ENCODE measurements around the gene ADAMTSL2. TPM values are rescaled to one million over a fixed set of nuclear protein-coding genes. Genes with fewer than 3 reads are reported as not detected.
A peak's percentile ranks its signal among the peaks of the same experiment; 100 is the strongest.

Gene ADAMTSL2
- total RNA-seq, 2 donors from 2014 or later = 0.18 to 0.93 TPM

DNA sequence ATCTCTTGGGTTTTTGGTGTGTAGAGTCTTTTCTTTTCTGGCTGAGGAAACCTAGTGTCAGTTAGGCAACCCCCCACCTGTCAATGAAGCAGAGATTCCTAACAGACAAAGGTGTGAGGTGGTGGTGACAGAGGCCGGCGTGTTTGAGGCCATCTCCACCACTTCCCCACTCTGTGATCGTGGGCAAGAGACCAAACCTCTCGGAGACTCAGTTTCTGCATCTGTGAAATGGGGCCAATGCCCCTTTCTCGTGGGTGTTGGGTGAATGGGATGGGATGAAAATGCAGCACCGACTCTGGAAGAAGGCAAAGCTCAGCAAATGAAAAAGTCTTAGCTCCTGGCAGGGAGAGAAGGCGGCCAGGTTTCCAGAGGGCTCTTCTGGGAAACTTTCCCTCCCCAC lies 73.9 kb downstream of the ADAMTSL2 start:
- 80% methylated on average over 4 to 7 of the region's 7 CpGs for WGBS, 2 experiments (ENCODE audit: insufficient coverage in 1 of 2, insufficient read length in 1 of 2)
- no peaks in the 10 kb centered on the region for H3K4me1 Mint-ChIP-seq
- H3K27ac ChIP-seq (ENCODE audit: low read depth, low read length) = no peak overlapping the region
- H3K9ac ChIP-seq (ENCODE audit: extremely low read depth, low read length, poor library complexity, severe bottlenecking) = no peak overlapping the region
- H3K27ac Mint-ChIP-seq = no peak overlapping the region
- no peak for DNase-seq
- peaks cover 49% of the 10 kb centered on the region for H3K27me3 Mint-ChIP-seq (ENCODE audit: insufficient read depth)
- H3K36me3 Mint-ChIP-seq (ENCODE audit: low read depth) = no peaks in the 10 kb centered on the region
- TF ChIP-seq, protein P1, sequence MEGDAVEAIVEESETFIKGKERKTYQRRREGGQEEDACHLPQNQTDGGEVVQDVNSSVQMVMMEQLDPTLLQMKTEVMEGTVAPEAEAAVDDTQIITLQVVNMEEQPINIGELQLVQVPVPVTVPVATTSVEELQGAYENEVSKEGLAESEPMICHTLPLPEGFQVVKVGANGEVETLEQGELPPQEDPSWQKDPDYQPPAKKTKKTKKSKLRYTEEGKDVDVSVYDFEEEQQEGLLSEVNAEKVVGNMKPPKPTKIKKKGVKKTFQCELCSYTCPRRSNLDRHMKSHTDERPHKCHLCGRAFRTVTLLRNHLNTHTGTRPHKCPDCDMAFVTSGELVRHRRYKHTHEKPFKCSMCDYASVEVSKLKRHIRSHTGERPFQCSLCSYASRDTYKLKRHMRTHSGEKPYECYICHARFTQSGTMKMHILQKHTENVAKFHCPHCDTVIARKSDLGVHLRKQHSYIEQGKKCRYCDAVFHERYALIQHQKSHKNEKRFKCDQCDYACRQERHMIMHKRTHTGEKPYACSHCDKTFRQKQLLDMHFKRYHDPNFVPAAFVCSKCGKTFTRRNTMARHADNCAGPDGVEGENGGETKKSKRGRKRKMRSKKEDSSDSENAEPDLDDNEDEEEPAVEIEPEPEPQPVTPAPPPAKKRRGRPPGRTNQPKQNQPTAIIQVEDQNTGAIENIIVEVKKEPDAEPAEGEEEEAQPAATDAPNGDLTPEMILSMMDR (conservative IDR thresholded peaks at IDR 0.05) = no peak
- no peaks in the 10 kb centered on the region for H3K36me3 ChIP-seq (ENCODE audit: control insufficient read depth, insufficient read depth, low read length)
- H3K4me3 Mint-ChIP-seq = no peak overlapping the region
- H3K9me3 Mint-ChIP-seq = no peaks in the 10 kb centered on the region
- H3K27me3 ChIP-seq (ENCODE audit: control insufficient read depth, insufficient read depth, low read length, poor library complexity, severe bottlenecking) = peaks cover 66% of the 10 kb centered on the region
- H3K9me3 ChIP-seq (ENCODE audit: control insufficient read depth, low read length) = no peaks in the 10 kb centered on the region
- H3K4me3 ChIP-seq (ENCODE audit: low read length) = no peak overlapping the region
- no peaks in the 10 kb centered on the region for H3K4me1 ChIP-seq (ENCODE audit: control insufficient read depth, insufficient read depth, low read length)

DNA sequence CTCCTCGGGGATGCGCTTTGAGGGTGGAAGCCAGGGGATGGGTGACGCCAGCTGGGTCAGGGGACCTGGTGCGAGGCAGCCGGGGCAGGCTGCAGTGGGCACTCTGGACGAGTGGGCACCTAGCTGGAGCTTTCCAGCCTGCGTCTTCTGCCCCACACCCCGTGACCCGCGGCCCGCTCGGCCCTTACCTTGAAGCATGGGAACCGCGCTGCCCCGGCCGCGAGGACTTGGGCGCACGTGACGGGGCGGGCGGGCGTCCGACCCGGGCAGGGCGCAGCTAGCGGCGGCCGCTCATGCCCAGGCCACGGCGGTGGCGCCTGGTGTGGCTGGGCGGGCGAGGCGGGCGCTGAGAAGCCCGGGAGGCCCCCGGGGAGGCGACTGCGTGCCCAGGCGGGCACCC lies 74.4 kb downstream of the ADAMTSL2 start:
- no peak overlapping the region for H3K4me3 Mint-ChIP-seq
- Histone ChIP-seq H3K27me3 (ENCODE audit: control insufficient read depth, insufficient read depth, low read length, poor library complexity, severe bottlenecking) (peaks cover 70% of the 10 kb centered on the region), H3K4me3 (ENCODE audit: low read length) (no peak overlapping the region), H3K27ac (ENCODE audit: low read depth, low read length) (no peak overlapping the region), H3K9ac (ENCODE audit: extremely low read depth, low read length, poor library complexity, severe bottlenecking) (no peak overlapping the region), H3K9me3 (ENCODE audit: control insufficient read depth, low read length) (no peaks in the 10 kb centered on the region), H3K4me1 (ENCODE audit: control insufficient read depth, insufficient read depth, low read length) (no peaks in the 10 kb centered on the region), H3K36me3 (ENCODE audit: control insufficient read depth, insufficient read depth, low read length) (no peaks in the 10 kb centered on the region)
- TF ChIP-seq, protein P1 (conservative IDR thresholded peaks at IDR 0.05) = no peak
- DNase-seq = no peak
- H3K27ac Mint-ChIP-seq = no peak overlapping the region
- WGBS, 2 experiments (ENCODE audit: insufficient coverage in 1 of 2, insufficient read length in 1 of 2) = 7 to 14% methylated on average over 3 to 41 of the region's 41 CpGs
- H3K4me1 Mint-ChIP-seq = no peaks in the 10 kb centered on the region
- H3K9me3 Mint-ChIP-seq = no peaks in the 10 kb centered on the region
- H3K27me3 Mint-ChIP-seq (ENCODE audit: insufficient read depth) = peaks cover 49% of the 10 kb centered on the region
- no peaks in the 10 kb centered on the region for H3K36me3 Mint-ChIP-seq (ENCODE audit: low read depth)

DNA sequence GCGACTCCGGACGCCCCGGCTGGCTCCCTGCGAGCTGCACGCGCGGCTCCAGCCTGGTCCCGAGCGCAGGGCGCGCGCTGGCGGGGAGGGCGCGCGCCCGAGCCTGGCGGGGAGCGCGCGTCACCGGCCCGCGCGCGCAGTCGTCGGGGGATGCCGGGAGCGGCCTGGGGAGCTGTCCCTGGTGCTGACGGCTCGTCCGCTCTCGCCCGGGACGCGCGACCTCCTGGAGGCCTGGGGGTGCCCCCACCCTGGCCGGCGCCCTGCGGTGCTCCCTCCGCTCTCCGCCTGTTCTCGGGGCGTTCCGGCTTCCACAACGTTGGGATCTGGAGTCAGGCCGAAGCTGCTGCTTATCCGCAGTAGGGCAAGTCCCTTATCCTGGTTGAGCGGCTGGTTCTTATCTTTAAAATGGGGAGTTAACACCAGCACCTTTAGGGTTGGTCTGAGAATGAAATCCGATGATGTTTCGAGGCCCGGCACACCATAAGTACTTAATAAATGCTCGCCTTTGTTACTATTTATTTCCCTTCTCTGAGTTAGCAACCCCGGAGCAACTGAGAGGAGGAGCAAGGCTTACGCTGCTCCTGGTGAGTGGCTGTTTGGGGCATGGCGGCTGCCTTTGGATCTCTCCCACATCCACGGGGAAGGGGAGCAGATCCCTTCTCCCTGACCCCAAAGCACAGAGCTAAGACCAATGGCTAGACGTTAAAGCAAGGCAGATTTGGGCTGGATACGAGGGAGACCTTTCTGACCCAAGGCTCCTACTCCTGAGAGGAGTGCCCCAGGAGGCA lies 75.0 kb downstream of the ADAMTSL2 start, which contains the start of gene FAM163B:
Gene FAM163B, minus strand, starts transcription at position 79 of the 788 bp plus-strand sequence. CDS start 29,166 bp downstream, outside the sequence.
- Histone ChIP-seq H3K4me1 (ENCODE audit: control insufficient read depth, insufficient read depth, low read length) (no peaks in the 10 kb centered on the region), H3K9ac (ENCODE audit: extremely low read depth, low read length, poor library complexity, severe bottlenecking) (no peak within 1 kb of the TSS), H3K9me3 (ENCODE audit: control insufficient read depth, low read length) (no peaks in the 10 kb centered on the region), H3K4me3 (ENCODE audit: low read length) (no peak within 1 kb of the TSS), H3K36me3 (ENCODE audit: control insufficient read depth, insufficient read depth, low read length) (no peaks in the 10 kb centered on the region), H3K27ac (ENCODE audit: low read depth, low read length) (no peak within 1 kb of the TSS), H3K27me3 (ENCODE audit: control insufficient read depth, insufficient read depth, low read length, poor library complexity, severe bottlenecking) (peaks cover 70% of the 10 kb centered on the region)
- Mint-ChIP-seq H3K4me3 (peak within 1 kb of the TSS; percentile 37), H3K4me1 (no peaks in the 10 kb centered on the region), H3K27ac (no peak within 1 kb of the TSS), H3K9me3 (no peaks in the 10 kb centered on the region), H3K27me3 (ENCODE audit: insufficient read depth) (peaks cover 49% of the 10 kb centered on the region), H3K36me3 (ENCODE audit: low read depth) (no peaks in the 10 kb centered on the region)
- peak; percentile 91 for DNase-seq
- 10 to 12% methylated on average over 35 to 61 of the region's 61 CpGs for WGBS, 2 experiments (ENCODE audit: insufficient coverage in 1 of 2, insufficient read length in 1 of 2)
- TF ChIP-seq, protein P1 (conservative IDR thresholded peaks at IDR 0.05) = no peak

All from endodermal cell (in vitro differentiated cells).